PC-3 (cell line): ENCODE data around the gene YKT6. TPM values are rescaled to one million over a fixed set of nuclear protein-coding genes. Genes with fewer than 3 reads are reported as not detected.

Experiments used
- ATAC-seq: fragments of 200-7000 bp; cut with Tn5 transposase; 2 replicates; pipeline ENCODE4 v1.9.1; 2020; ENCODE audit warnings: mild to moderate bottlenecking, moderate library complexity
- BruUV-seq: library from RNA; stranded (reverse); fragments of 400-500 nt; replicated peaks from 2 replicates; lab custom pipeline; 2021; lab: Mats Ljungman, UMichigan
- CTCF ChIA-PET: fragments of 300-600 bp; sonication (Branson Sonifier 250); formaldehyde crosslinking; loops from one replicate; lab custom pipeline; 2022; ENCODE audit warnings: antibody characterized with exemption; lab: Charles Lee
- POLR2A ChIA-PET: fragments of 300-600 bp; sonication (Branson Sonifier 250); formaldehyde crosslinking; loops from one replicate; lab custom pipeline; 2022; ENCODE audit warnings: antibody characterized with exemption; ENCODE audit not compliant: unreplicated experiment; lab: Charles Lee
- DNase-seq: peaks from one replicate; pipeline ENCODE4 v3.0.0-alpha.2; 2015
- H2AFZ ChIP-seq: fragments of 300-600 bp; sonication (generic); 2 replicates; pipeline ENCODE4 v1.6.0; 2016; ENCODE audit warnings: antibody characterized with exemption, low read length
- H3F3A ChIP-seq: fragments of 300-600 bp; sonication (generic); one replicate; pipeline ENCODE4 v1.6.0; 2017; ENCODE audit warnings: antibody characterized with exemption, low read length, control low read depth, mild to moderate bottlenecking; ENCODE audit not compliant: unreplicated experiment
- H3K27ac ChIP-seq: fragments of 300-600 bp; sonication (generic); 2 replicates; pipeline ENCODE4 v1.5.1; 2016; ENCODE audit warnings: mild to moderate bottlenecking, low read length
- H3K27me3 ChIP-seq: fragments of 300-600 bp; sonication (generic); 2 replicates; pipeline ENCODE4 v1.6.1; 2016; ENCODE audit warnings: low read length, mixed read lengths
- H3K36me3 ChIP-seq: fragments of 300-600 bp; sonication (generic); 2 replicates; pipeline ENCODE4 v1.6.1; 2016; ENCODE audit warnings: low read depth, mixed run types, low read length, mixed read lengths
- H3K4me1 ChIP-seq: fragments of 300-600 bp; sonication (generic); 2 replicates; pipeline ENCODE4 v1.5.1; 2016; ENCODE audit warnings: low read length; ENCODE audit not compliant: insufficient read depth
- H3K4me2 ChIP-seq: fragments of 300-600 bp; sonication (generic); 2 replicates; pipeline ENCODE4 v1.6.0; 2016; ENCODE audit warnings: low read length
- H3K4me3 ChIP-seq: fragments of 300-600 bp; sonication (generic); 2 replicates; pipeline ENCODE4 v1.5.1; 2016; ENCODE audit warnings: mild to moderate bottlenecking, low read length, mixed read lengths
- H3K79me2 ChIP-seq: fragments of 300-600 bp; sonication (generic); 2 replicates; pipeline ENCODE4 v1.6.1; 2017; ENCODE audit warnings: low read length, mixed read lengths
- H3K9ac ChIP-seq: fragments of 300-600 bp; sonication (generic); 2 replicates; pipeline ENCODE4 v1.6.0; 2016; ENCODE audit warnings: mild to moderate bottlenecking, low read length
- H3K9me2 ChIP-seq: fragments of 300-600 bp; sonication (generic); replicated peaks from 2 replicates; pipeline ENCODE4 v1.6.1; 2016; ENCODE audit warnings: mixed run types, low read length, mixed read lengths
- H3K9me3 ChIP-seq: fragments of 300-600 bp; sonication (generic); 2 replicates; pipeline ENCODE4 v1.6.1; 2016; ENCODE audit warnings: low read length, mixed read lengths
- H4K20me1 ChIP-seq: fragments of 300-600 bp; sonication (generic); 2 replicates; pipeline ENCODE4 v1.6.1; 2016; ENCODE audit warnings: low read length, mixed read lengths
- CTCF ChIP-seq: fragments of 300-600 bp; sonication (generic); conservative IDR thresholded peaks from 2 replicates; pipeline ENCODE4 v1.5.1; 2017; ENCODE audit warnings: antibody characterized with exemption, low read depth, mild to moderate bottlenecking, low read length
- EZH2 ChIP-seq: fragments of 300-600 bp; sonication (generic); IDR thresholded peaks from one replicate; pipeline ENCODE4 v1.6.1; 2017; ENCODE audit warnings: antibody characterized with exemption, mild to moderate bottlenecking, low read length; ENCODE audit not compliant: unreplicated experiment
- EZH2phosphoT487 ChIP-seq: fragments of 300-600 bp; sonication (generic); IDR thresholded peaks from 2 replicates; pipeline ENCODE4 v1.6.1; 2018; ENCODE audit warnings: mild to moderate bottlenecking, antibody characterized with exemption, low read length, borderline replicate concordance
- intact Hi-C: fragments of 100-400 bp; cut with micrococcal nuclease; formaldehyde crosslinking; loops from 2 replicates; pipeline ENCODE4 v1.9.0; 2023
- total RNA-seq: library from RNA; depleted of rRNA; stranded (reverse); fragments of >200 nt; gene quantifications from 2 replicates; pipeline ENCODE4 v1.2.3, GENCODE V29; 2014

Gene YKT6
- total RNA-seq, 1 experiment from 2014 or later = 133 TPM

- no peak overlapping the region for H2AFZ ChIP-seq
Observed at GRCh38 chr7:44180631-44181030, 20.1 kb upstream of the YKT6 start.

GRCh38 chr7:44182827-44183226 lies 18.0 kb upstream of the YKT6 start:
- no peaks in the 10 kb centered on the region for H3F3A ChIP-seq
- H4K20me1 ChIP-seq = no peaks in the 10 kb centered on the region
- DNase-seq (no peak), ATAC-seq (no peak)
- no peaks in the 10 kb centered on the region for H3K27me3 ChIP-seq
- no TSS peak for BruUV-seq
- no peaks in the 10 kb centered on the region for H3K9me3 ChIP-seq
- no peaks in the 10 kb centered on the region for H3K9me2 ChIP-seq
- POLR2A ChIA-PET = no interaction called here
- no peak overlapping the region for H2AFZ ChIP-seq
- H3K4me1 ChIP-seq = peaks cover 21% of the 10 kb centered on the region
- CTCF ChIA-PET = no interaction called here
- no peaks in the 10 kb centered on the region for H3K79me2 ChIP-seq
- no peak overlapping the region for H3K4me3 ChIP-seq
- H3K27ac ChIP-seq = no peak overlapping the region
- intact Hi-C loops = no loop called here
- no peak overlapping the region for H3K4me2 ChIP-seq
- TF ChIP-seq EZH2phosphoT487 = no peak
- no peak for TF ChIP-seq EZH2
- TF ChIP-seq CTCF = no peak
- no peaks in the 10 kb centered on the region for H3K36me3 ChIP-seq
- no peak overlapping the region for H3K9ac ChIP-seq

More at GRCh38 chr7:44180631-44181030, 20.1 kb upstream of the YKT6 start:
- no peaks in the 10 kb centered on the region for H3K27me3 ChIP-seq
- TF ChIP-seq EZH2 (no peak), EZH2phosphoT487 (no peak), CTCF (no peak)
- POLR2A ChIA-PET = no interaction called here
- H4K20me1 ChIP-seq = no peaks in the 10 kb centered on the region
- ATAC-seq = no peak
- no peak overlapping the region for H3K4me2 ChIP-seq
- BruUV-seq = no TSS peak
- H3K4me3 ChIP-seq = no peak overlapping the region
- no peaks in the 10 kb centered on the region for H3K9me2 ChIP-seq
- H3K9me3 ChIP-seq = no peaks in the 10 kb centered on the region
- no peaks in the 10 kb centered on the region for H3F3A ChIP-seq
- CTCF ChIA-PET = no interaction called here
- H3K27ac ChIP-seq = no peak overlapping the region
- H3K9ac ChIP-seq = no peak overlapping the region
- intact Hi-C loops = no loop called here
- H3K36me3 ChIP-seq = no peaks in the 10 kb centered on the region
- no peak for DNase-seq
- H3K79me2 ChIP-seq = no peaks in the 10 kb centered on the region
- peaks cover 28% of the 10 kb centered on the region for H3K4me1 ChIP-seq

- H3K4me1 ChIP-seq = peaks cover 17% of the 10 kb centered on the region
- no peaks in the 10 kb centered on the region for H4K20me1 ChIP-seq
- H3K4me3 ChIP-seq = no peak overlapping the region
- intact Hi-C loops = no loop called here
- no peak overlapping the region for H2AFZ ChIP-seq
- H3K4me2 ChIP-seq = no peak overlapping the region
- no peaks in the 10 kb centered on the region for H3F3A ChIP-seq
- DNase-seq = no peak
- POLR2A ChIA-PET = no interaction called here
- H3K27ac ChIP-seq = no peak overlapping the region
- no TSS peak for BruUV-seq
- H3K9ac ChIP-seq = no peak overlapping the region
- no peaks in the 10 kb centered on the region for H3K79me2 ChIP-seq
- no peak for TF ChIP-seq EZH2
- no peak for TF ChIP-seq CTCF
- TF ChIP-seq EZH2phosphoT487 = no peak
- no peaks in the 10 kb centered on the region for H3K9me3 ChIP-seq
- no peak for ATAC-seq
- no peaks in the 10 kb centered on the region for H3K9me2 ChIP-seq
- CTCF ChIA-PET = no interaction called here
- H3K27me3 ChIP-seq = no peaks in the 10 kb centered on the region
- H3K36me3 ChIP-seq = no peaks in the 10 kb centered on the region
Observed at GRCh38 chr7:44183386-44183785, 17.4 kb upstream of the YKT6 start.
